PFSK-1 (cell line): Measurements from ENCODE around the gene PCCA.

Experiments used
- FOXP2 ChIP-seq: optimal IDR thresholded peaks from 2 replicates; pipeline ENCODE3; 2011; ENCODE audit warnings: borderline replicate concordance, control low read depth, inconsistent platforms; ENCODE audit not compliant: insufficient read depth; ENCODE audit errors: extremely low read length, extremely low read depth
- POLR2AphosphoS5 ChIP-seq: IDR thresholded peaks from 2 replicates; pipeline ENCODE4 v1.6.1; 2012; ENCODE audit warnings: low read depth, mild to moderate bottlenecking, control low read depth, low read length, moderate library complexity
- REST ChIP-seq, 2 experiments: IDR thresholded peaks; 2 replicates each; pipeline versions ENCODE4 v1.6.1 to v1.8.0; 2011 to 2012; ENCODE audit warnings: low read depth in 2 of 2, low read length in 2 of 2, control low read depth in 1 of 2, inconsistent platforms in 1 of 2, mild to moderate bottlenecking in 1 of 2, moderate library complexity in 1 of 2; ENCODE audit not compliant: insufficient read depth in 1 of 2
- SIN3A ChIP-seq: IDR thresholded peaks from 2 replicates; pipeline ENCODE4 v1.6.1; 2012; ENCODE audit warnings: mild to moderate bottlenecking, low read length, moderate library complexity, borderline replicate concordance; ENCODE audit not compliant: insufficient read depth
- TAF1 ChIP-seq: IDR thresholded peaks from 2 replicates; pipeline ENCODE4 v1.6.1; 2012; ENCODE audit warnings: low read length, control low read depth, borderline replicate concordance; ENCODE audit not compliant: insufficient read depth

DNA sequence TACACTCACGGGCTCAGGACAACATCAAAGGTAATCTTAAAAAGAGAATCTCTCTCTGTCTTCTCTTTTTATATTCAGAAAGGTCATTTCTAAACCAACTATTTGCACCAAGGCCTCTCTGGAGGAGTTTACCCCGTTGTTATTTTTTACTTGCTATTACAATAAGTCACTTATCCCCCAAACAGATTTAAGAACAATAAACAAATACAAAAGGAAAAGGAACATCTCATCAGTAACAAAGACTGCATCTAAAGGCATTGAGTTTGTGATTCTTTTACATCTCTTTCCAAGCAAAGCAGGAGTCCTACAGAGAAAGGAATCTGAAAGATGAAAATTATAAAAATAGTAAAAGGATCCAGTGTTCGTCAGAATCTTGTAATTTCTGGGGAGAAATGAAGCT, 424.3 kb downstream of the PCCA start:
- no peak for TF ChIP-seq TAF1
- TF ChIP-seq SIN3A: no peak
- TF ChIP-seq POLR2AphosphoS5: no peak
- TF ChIP-seq REST (IDR thresholded peaks at IDR 0.05; ENCODE audit: insufficient read depth in 1 of 2, low read depth in 2 of 2, low read length in 2 of 2): no peak
- no peak for TF ChIP-seq FOXP2
